ENCODE measurements around the gene HDC. TPM values are rescaled to one million over a fixed set of nuclear protein-coding genes. Genes with fewer than 3 reads are reported as not detected.

HDC gene
- total and polyA plus RNA-seq, 8 donors = 0.64 to 4.6 (median 1.6) TPM

DNA sequence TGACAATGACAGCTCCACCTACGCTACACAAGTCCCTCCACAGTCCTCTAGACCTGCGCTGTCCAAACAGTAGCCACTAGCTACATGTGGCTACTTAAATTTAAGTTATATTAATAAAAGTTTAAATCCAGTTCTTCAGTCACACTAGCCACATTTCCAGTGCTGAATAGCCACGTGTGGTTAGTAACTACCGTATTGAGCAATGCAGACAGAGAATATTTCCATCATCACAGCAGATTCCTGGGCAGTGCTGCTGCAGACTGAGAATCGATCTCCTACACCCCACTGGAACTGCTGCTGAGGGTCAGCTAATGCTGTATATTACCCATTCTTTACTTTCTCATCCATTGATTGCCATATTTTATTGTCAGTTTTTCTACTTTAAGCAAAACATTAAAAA lies 40.9 kb downstream of the HDC start:
- TF ChIP-seq, protein P1, sequence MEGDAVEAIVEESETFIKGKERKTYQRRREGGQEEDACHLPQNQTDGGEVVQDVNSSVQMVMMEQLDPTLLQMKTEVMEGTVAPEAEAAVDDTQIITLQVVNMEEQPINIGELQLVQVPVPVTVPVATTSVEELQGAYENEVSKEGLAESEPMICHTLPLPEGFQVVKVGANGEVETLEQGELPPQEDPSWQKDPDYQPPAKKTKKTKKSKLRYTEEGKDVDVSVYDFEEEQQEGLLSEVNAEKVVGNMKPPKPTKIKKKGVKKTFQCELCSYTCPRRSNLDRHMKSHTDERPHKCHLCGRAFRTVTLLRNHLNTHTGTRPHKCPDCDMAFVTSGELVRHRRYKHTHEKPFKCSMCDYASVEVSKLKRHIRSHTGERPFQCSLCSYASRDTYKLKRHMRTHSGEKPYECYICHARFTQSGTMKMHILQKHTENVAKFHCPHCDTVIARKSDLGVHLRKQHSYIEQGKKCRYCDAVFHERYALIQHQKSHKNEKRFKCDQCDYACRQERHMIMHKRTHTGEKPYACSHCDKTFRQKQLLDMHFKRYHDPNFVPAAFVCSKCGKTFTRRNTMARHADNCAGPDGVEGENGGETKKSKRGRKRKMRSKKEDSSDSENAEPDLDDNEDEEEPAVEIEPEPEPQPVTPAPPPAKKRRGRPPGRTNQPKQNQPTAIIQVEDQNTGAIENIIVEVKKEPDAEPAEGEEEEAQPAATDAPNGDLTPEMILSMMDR (IDR thresholded peaks at IDR 0.05) = no peak
- ATAC-seq (no peak), DNase-seq (no peak)
- intact Hi-C loops (cut with DNase I) = no loop called here
- H3K27ac ChIP-seq = no peak overlapping the region
- H3K27me3 ChIP-seq = no peaks in the 10 kb centered on the region
- no peaks in the 10 kb centered on the region for H3K4me1 ChIP-seq
- no peaks in the 10 kb centered on the region for H3K36me3 ChIP-seq
- H3K9me3 ChIP-seq = no peaks in the 10 kb centered on the region
- no peak overlapping the region for H3K4me3 ChIP-seq

DNA sequence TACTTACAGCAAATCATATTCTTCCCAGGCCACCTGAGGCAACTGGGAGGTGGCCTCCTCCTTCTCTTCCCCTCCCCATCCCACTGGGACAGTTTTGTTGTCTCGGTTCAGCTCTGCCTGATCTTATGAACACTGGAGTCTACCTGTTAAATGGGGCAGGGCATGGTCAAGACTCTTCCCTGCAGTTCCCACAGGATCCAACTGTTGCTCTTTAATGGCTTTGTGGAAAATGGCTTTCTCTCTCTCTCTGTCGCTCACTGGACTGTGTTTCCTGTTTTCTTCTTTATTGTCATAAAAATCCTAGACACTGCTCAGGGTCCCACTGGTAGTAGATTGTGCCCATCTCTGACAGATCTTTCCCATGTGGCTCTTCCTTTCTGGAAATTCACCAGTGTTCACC lies 43.3 kb downstream of the HDC start:
- TF ChIP-seq, protein P1 (IDR thresholded peaks at IDR 0.05) = no peak
- Histone ChIP-seq H3K27ac (no peak overlapping the region), H3K27me3 (no peaks in the 10 kb centered on the region), H3K9me3 (no peaks in the 10 kb centered on the region), H3K4me1 (no peaks in the 10 kb centered on the region), H3K36me3 (no peaks in the 10 kb centered on the region), H3K4me3 (no peak overlapping the region)
- intact Hi-C loops (cut with DNase I) = no loop called here
- ATAC-seq (no peak), DNase-seq (no peak)

DNA sequence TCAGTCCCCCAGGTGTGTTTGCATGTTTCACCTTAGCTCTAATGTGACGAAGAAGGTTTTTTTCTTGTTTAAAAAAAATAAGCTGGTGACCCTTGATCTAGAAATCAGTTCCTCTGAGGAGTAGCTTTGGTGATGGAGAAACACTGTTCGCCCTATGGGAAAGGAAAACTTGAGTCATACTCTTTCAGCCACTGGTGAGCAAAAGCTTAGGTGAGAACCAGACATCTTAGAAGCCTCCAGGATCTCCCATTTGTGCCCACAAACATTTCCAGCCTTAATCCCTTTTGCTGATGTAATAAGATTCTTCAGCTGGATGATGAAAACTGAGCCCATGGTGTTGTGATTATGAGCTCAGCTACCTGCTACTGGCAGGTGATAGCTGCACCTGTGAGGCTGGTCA lies 45.7 kb downstream of the HDC start:
- TF ChIP-seq, protein P1 (IDR thresholded peaks at IDR 0.05) = no peak
- intact Hi-C loops (cut with DNase I) = no loop called here
- no peak overlapping the region for H3K4me3 ChIP-seq
- no peak for DNase-seq
- no peaks in the 10 kb centered on the region for H3K27me3 ChIP-seq
- H3K9me3 ChIP-seq = no peaks in the 10 kb centered on the region
- H3K36me3 ChIP-seq = no peaks in the 10 kb centered on the region
- no peaks in the 10 kb centered on the region for H3K4me1 ChIP-seq
- ATAC-seq = no peak
- H3K27ac ChIP-seq = no peak overlapping the region

DNA sequence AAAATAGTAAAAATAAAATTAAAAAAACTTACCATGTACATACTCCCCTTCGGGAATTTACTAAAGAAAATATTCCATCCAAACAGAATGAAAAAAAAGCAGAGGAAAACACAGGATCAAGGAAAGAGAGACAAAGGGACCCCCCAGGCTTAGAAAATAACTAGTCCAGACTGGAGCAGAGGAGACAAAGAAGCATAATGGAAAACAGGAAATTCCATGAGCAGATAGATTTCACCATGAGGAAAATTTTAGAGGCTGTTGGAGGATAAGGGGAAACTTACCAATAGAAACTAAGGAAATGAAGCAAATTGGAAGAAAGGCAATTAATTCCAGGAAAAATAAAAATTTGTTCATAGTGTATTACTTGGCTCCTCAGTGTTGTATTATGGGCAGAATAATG lies 46.8 kb downstream of the HDC start:
- no peak for ATAC-seq
- H3K4me3 ChIP-seq = no peak overlapping the region
- no peak overlapping the region for H3K27ac ChIP-seq
- no peaks in the 10 kb centered on the region for H3K27me3 ChIP-seq
- no peak for DNase-seq
- H3K36me3 ChIP-seq = no peaks in the 10 kb centered on the region
- TF ChIP-seq, protein P1 (IDR thresholded peaks at IDR 0.05) = no peak
- H3K9me3 ChIP-seq = no peaks in the 10 kb centered on the region
- intact Hi-C loops (cut with DNase I) = no loop called here
- H3K4me1 ChIP-seq = no peaks in the 10 kb centered on the region

DNA sequence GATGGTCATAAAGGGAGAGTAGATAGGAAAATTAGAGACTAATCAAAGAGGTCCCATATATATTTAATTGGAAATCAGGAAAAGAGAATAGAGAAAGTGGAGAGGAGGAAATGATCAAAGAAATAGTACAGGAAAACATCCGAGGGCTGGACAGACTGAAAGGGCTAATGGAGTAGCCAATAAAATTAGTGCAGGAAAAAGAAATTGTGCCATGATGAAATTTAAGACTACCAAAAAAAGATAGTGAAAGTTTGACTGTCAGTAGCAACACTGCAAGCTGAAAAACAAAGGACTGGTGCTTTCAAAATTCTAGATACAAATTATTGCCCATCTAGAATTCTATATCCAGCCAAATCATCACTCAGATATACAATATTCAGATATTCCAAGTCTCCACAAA lies 47.2 kb downstream of the HDC start:
- no peaks in the 10 kb centered on the region for H3K9me3 ChIP-seq
- ATAC-seq (no peak), DNase-seq (no peak)
- H3K4me1 ChIP-seq = no peaks in the 10 kb centered on the region
- no peaks in the 10 kb centered on the region for H3K36me3 ChIP-seq
- intact Hi-C loops (cut with DNase I) = no loop called here
- no peak overlapping the region for H3K27ac ChIP-seq
- no peaks in the 10 kb centered on the region for H3K27me3 ChIP-seq
- TF ChIP-seq, protein P1 (IDR thresholded peaks at IDR 0.05) = no peak
- H3K4me3 ChIP-seq = no peak overlapping the region
